Body of pancreas (tissue), 4 donors: ENCODE measurements around the gene CAV2.

Source experiments
- CTCF ChIP-seq, 7 experiments: fragments of 450-650 bp in 4 of 7; fragments of 200-600 bp in 3 of 7; sonication (generic) in 3 of 7; IDR thresholded peaks; one replicate each; pipeline ENCODE4 v1.5.1; 2016 to 2019; ENCODE audit warnings: antibody characterized with exemption in 7 of 7
- POLR2A ChIP-seq, 3 donors: fragments of 450-650 bp; IDR thresholded peaks; one replicate each; pipeline ENCODE4 v1.6.1; 2016; ENCODE audit warnings: antibody characterized with exemption in 3 of 3, mild to moderate bottlenecking in 2 of 3

- no peak for TF ChIP-seq CTCF (IDR thresholded peaks at IDR 0.05)
- TF ChIP-seq POLR2A (IDR thresholded peaks at IDR 0.05) = no peak
Measured at GRCh38 chr7:116530107-116530820, 30.7 kb downstream of the CAV2 start.
